HG02885 (cell line): ENCODE results near the gene ARHGEF7.

Experiments used
- ATAC-seq: cut with Tn5 transposase; IDR thresholded peaks from one replicate; pipeline ENCODE4 v1.9.1; 2021; ENCODE audit warnings: mild to moderate bottlenecking; ENCODE audit not compliant: unreplicated experiment, poor library complexity

ARHGEF7 gene

GRCh38 chr13:111110054-111110453 lies 5.1 kb upstream of the ARHGEF7 start:
- no peak for ATAC-seq

- ATAC-seq = no peak
Measured at GRCh38 chr13:111111376-111111937, 3.7 kb upstream of the ARHGEF7 start.

- ATAC-seq = no peak
Measured at GRCh38 chr13:111112196-111112595, 2.9 kb upstream of the ARHGEF7 start.

DNA sequence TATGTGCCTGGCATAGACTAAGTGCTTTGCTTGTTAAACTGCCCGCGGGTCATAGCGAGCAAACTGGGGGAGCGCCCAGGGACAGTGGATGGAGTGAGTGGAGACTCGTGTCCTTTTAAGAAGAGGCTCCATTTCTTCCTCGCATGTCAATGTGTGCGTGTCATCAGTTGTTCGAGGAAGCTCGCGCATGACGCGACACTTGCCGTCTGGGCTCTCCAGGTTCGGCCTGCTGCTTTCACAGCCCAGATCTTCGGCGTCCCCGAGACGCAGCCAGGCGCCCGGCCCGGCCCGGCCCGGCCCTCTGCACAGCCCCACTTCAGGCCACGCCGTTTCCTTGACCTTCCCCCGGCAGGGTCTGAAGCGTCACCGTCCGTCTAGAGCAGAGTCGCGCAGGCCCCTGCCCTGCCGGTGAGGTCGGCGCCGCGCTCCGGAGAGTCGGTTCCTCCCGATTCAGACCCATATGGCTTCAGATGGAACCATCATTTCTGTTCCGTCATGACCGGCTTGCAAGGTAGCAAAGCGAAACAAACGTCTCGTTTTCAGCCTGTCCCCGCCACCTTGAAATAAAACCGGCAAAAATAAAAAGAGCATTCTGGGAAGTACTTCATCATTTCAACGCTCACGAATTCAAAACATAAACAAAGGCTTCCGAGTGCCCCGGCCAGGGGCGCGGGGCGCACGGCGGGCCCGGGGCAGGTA lies 599 bp upstream of the ARHGEF7 start:
- peak; percentile 50 for ATAC-seq

GRCh38 chr13:111115965-111116521 lies 933 bp downstream of the ARHGEF7 start:
- ATAC-seq = no peak

DNA sequence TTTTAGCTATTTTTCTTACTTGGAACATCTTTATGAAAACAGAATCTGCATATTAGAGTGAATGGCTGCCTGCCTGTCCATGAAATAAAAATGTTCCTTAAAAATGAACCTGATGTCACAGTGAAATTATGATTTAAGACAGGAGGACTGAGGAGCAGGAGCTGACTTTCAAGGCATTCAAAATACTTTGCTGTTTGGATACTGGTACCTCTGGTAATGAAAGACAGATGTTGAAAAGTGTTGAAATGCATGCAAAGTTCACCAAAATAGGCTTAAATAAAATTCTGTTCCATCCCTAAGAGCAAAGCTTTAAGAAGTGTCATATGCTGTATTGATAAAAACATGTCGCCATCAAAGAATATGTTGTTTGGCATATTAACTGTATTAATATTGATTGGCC lies 1.7 kb downstream of the ARHGEF7 start:
- ATAC-seq = no peak

DNA sequence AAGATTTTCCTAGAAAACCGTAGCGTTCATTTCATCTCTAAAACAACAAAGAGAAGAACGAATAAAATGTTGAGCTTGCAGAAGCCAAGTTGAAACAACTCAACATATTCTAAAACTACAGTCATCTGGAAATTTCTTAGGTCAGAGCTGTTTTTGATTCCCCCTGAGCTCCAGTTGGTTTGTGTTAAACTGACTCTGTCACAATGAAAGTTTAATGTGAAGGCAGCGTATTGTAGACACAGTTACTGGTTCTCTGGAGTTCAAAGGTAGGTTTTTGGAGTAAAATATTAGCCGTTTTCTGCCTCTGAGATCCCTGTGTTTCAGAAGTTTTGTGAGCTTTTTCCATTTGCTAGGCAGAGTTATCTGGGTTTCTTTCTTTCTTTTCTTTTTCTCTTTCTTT lies 2.2 kb downstream of the ARHGEF7 start:
- ATAC-seq = no peak

DNA sequence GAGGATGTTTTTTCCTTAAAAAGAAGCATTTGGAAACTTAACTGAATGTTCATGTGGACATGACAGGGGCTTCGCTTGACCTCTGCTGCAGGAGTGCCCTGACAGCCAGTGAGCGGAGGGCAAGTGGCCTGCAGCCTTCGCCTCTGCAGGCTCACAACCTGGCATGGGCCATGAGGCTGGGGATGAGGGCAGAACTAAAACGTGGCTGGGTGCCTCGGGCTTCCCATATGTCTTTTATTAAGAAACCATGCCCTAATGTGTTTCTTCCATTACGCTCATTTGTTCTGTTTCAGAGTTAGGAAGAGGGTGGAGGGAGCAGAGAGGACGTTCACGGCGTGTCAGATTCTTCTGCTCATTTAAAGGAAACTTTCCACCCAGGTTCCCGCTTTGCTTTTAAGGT lies 2.9 kb downstream of the ARHGEF7 start:
- no peak for ATAC-seq

- no peak for ATAC-seq
Measured at GRCh38 chr13:111118898-111119607, 3.9 kb downstream of the ARHGEF7 start.

GRCh38 chr13:111119966-111120365 lies 4.9 kb downstream of the ARHGEF7 start:
- ATAC-seq = no peak

GRCh38 chr13:111120422-111120821 lies 5.3 kb downstream of the ARHGEF7 start:
- no peak for ATAC-seq

GRCh38 chr13:111120913-111121312 lies 5.8 kb downstream of the ARHGEF7 start:
- no peak for ATAC-seq

GRCh38 chr13:111121506-111121905 lies 6.4 kb downstream of the ARHGEF7 start:
- ATAC-seq = no peak

GRCh38 chr13:111122056-111122455 lies 6.9 kb downstream of the ARHGEF7 start:
- ATAC-seq = no peak

DNA sequence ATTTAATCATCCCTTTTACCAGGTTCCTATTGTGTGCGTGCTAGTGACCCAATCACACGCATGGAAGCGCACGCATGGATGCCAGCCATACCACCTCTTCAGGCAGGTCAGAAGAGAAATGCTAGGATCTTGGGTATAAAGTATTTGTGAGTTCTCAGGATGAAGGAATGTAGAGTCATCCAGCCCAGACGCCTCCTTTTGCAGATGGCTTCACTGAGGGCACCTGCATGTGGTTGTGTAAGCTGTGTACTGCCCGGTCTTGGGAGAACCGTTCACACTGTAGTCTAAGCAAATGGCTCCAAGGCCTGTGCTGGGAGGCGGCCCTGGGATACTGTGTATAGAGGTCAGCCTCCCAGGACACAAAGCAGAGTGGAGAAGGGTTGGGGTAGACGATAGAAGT lies 7.5 kb downstream of the ARHGEF7 start:
- ATAC-seq = no peak

DNA sequence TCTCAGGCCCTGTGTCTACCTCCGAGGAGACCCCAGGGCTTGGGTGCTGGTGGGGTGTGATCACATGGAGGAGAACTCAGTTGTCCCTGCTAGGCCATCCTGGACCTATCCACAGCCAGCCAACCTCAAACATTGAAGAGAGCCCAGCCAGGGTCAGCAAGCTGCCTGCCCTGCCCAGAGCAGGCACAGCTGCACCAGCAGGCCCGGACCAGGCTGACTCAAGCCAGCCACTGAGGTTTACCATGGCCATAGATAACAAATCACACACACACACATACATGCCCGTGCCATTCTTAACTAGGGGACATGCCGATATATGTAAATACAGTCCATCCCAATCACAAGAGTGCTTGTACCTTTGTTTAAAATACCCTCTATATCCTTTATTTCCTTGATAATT lies 8.1 kb downstream of the ARHGEF7 start:
- no peak for ATAC-seq

DNA sequence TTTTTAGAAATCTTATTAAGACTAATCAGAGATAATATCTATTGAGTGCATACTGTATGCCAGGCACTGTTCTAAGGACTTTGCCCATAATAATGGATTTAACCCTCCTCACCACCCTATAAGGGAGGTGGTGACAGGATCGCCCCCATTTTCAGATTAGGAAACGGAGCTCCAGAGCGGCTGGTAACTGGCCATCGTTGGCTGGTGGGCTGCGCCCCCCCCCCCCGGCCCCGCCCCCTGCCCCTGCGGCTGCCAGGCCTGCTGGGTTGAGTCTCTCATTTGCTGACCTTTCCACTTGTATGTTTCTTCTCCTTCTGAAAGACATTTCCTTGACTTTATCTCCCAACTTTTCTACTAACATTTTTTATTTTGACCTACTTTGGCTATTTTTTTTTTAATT lies 8.5 kb downstream of the ARHGEF7 start:
- no peak for ATAC-seq

DNA sequence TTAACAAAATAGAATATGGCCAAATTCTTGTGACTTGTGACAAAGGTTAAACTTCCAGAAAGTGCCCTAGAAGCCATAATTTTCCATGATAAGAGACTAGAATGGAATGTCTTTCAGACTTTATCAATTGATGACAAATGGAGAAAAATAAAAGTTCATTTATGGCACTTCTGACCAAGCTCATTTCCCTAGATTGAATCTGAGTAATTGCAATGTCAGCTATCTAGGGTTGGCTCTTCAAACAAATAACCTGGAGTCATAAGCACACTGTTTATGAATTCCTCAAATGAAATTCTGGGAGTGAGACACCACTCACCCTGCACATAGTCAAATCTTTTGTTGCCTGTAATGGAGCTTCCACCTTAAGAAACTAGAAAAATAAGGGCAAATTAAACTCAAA lies 11.4 kb downstream of the ARHGEF7 start:
- ATAC-seq = no peak

GRCh38 chr13:111129465-111130115 lies 14.5 kb downstream of the ARHGEF7 start:
- ATAC-seq = peak; percentile 100

GRCh38 chr13:111130116-111130508 lies 15.0 kb downstream of the ARHGEF7 start:
- ATAC-seq = no peak

- no peak for ATAC-seq
Measured at GRCh38 chr13:111131048-111131447, 15.9 kb downstream of the ARHGEF7 start.
